Lower lobe of right lung (tissue), 2 donors: Measurements from ENCODE around the gene MELK. TPM values are rescaled to one million over a fixed set of nuclear protein-coding genes. Genes with fewer than 3 reads are reported as not detected.

ENCODE experiments used
- ATAC-seq, 2 donors: fragments of 200-7000 bp; cut with Tn5 transposase; one replicate each; pipeline ENCODE4 v1.9.1; 2020 to 2022; ENCODE audit warnings: mild to moderate bottlenecking in 2 of 2, moderate library complexity in 2 of 2
- DNase-seq: peaks from one replicate; pipeline ENCODE4 v3.0.0-alpha.2; 2020
- H3K27ac ChIP-seq: fragments of 200-600 bp; one replicate; pipeline ENCODE4 v1.8.0; 2022
- H3K27me3 ChIP-seq: fragments of 200-600 bp; one replicate; pipeline ENCODE4 v1.8.0; 2022; ENCODE audit warnings: low read depth
- H3K36me3 ChIP-seq: fragments of 200-600 bp; one replicate; pipeline ENCODE4 v1.8.0; 2022; ENCODE audit warnings: mild to moderate bottlenecking
- H3K4me1 ChIP-seq: fragments of 200-600 bp; one replicate; pipeline ENCODE4 v1.8.0; 2022
- H3K4me3 ChIP-seq: fragments of 200-600 bp; one replicate; pipeline ENCODE4 v1.8.0; 2022; ENCODE audit warnings: mild to moderate bottlenecking
- H3K9me3 ChIP-seq: fragments of 200-600 bp; one replicate; pipeline ENCODE4 v1.8.0; 2022
- intact Hi-C: fragments of 100-400 bp; cut with DNase I; formaldehyde crosslinking; loops from one replicate; pipeline ENCODE4 v1.11.0; 2022
- total RNA-seq: library from RNA; stranded (reverse); fragmentation: NEBNext Ultra II Directional; extraction: Animal tissue kit (Norgen Biotek cat#: 25700); gene quantifications from one replicate; pipeline ENCODE4 v1.2.1, GENCODE V29; 2021
- TF ChIP-seq, protein P1 (sequence below): fragments of 200-600 bp; IDR thresholded peaks from one replicate; pipeline ENCODE4 v1.8.0; 2022; ENCODE audit warnings: antibody characterized with exemption, mild to moderate bottlenecking
- donor health status: DM: no; HTN: yes; CAD: no; lungs with severe emphysema.

The MELK gene
- total RNA-seq, 1 donor from 2014 or later: 1.7 TPM

DNA sequence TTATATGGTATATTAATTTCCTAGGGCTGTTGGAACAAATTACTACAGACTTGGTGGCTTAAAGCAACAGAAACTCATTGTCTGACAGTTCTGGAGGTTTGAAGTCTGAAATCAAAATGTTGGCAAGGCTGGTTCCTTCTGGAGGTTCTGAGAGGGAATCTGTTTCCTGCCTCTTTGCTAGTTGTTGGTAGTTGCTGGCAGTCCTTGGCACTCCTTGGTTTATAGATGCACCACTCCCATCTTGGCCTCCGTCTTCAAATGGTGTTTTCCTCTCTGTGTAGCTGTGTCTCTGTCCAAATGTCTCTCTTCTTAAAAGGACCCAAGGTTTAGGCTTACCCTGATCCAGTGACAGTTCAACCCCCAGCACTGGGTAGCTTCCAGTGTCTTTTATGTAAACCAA lies 17.5 kb downstream of the MELK start:
- ATAC-seq (no peak), DNase-seq (no peak)
- H3K36me3 ChIP-seq: no peaks in the 10 kb centered on the region
- intact Hi-C loops: no loop called here
- no peaks in the 10 kb centered on the region for H3K27me3 ChIP-seq
- no peaks in the 10 kb centered on the region for H3K9me3 ChIP-seq
- no peaks in the 10 kb centered on the region for H3K4me1 ChIP-seq
- H3K27ac ChIP-seq: no peak overlapping the region
- TF ChIP-seq, protein P1, sequence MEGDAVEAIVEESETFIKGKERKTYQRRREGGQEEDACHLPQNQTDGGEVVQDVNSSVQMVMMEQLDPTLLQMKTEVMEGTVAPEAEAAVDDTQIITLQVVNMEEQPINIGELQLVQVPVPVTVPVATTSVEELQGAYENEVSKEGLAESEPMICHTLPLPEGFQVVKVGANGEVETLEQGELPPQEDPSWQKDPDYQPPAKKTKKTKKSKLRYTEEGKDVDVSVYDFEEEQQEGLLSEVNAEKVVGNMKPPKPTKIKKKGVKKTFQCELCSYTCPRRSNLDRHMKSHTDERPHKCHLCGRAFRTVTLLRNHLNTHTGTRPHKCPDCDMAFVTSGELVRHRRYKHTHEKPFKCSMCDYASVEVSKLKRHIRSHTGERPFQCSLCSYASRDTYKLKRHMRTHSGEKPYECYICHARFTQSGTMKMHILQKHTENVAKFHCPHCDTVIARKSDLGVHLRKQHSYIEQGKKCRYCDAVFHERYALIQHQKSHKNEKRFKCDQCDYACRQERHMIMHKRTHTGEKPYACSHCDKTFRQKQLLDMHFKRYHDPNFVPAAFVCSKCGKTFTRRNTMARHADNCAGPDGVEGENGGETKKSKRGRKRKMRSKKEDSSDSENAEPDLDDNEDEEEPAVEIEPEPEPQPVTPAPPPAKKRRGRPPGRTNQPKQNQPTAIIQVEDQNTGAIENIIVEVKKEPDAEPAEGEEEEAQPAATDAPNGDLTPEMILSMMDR: no peak
- H3K4me3 ChIP-seq: no peak overlapping the region

DNA sequence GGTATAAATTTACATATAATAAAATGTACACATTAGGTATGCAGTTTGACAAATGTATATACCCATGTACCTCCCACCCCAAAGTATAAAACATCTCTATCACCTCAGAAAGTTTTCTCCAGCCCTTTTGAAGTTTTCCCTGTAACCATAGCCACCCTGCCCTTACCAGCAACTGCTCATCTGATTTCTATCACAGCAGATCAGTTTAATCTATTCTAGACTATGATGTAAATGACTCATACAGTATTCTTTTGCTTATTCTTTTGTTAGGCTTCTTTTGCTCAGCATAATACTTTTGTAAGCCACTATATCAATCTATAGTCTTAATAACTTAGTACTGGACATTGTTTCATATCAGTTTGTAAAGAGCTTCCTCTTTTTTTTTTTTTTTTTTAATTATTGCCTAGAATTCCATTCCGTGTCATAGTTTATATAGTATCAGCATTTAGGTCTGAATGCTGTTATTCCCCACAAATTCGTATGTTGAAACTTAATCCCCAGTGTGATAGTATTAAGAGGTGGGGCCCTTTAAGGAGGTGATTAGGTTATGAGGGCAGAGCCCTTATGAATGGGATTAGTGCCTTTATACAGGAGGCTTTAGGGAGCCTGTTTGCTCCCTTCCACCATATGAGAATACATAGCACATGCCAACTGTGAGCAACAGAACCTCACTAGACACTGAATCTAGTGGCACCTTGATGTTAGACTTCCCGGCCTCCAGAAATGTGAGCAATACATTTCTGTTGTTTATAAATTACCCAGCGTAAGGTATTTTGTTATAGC lies 20.3 kb downstream of the MELK start:
- DNase-seq: no peak
- no peak overlapping the region for H3K4me3 ChIP-seq
- intact Hi-C loops: no loop called here
- H3K27ac ChIP-seq: no peak overlapping the region
- TF ChIP-seq, protein P1: no peak
- no peaks in the 10 kb centered on the region for H3K27me3 ChIP-seq
- ATAC-seq: no peak
- no peaks in the 10 kb centered on the region for H3K9me3 ChIP-seq
- H3K4me1 ChIP-seq: no peaks in the 10 kb centered on the region
- H3K36me3 ChIP-seq: no peaks in the 10 kb centered on the region

DNA sequence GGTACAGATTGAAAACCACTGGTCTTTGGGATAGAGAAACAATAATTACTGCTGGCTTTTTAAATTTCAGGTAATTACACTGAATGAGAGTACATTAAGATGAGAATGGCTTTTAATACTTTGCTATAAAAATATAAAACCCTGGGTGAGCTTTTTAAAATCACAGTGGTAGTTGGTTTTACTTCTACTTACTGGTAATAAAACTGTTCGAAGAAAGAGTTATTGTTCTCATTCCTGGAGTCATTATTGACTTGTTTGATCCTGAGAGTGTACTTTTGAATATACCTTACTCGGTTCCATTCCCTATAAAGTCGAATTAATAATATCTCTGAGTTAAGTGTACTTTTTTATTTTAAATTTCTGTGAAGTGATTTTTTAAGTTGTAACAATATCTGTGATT lies 21.5 kb downstream of the MELK start:
- ATAC-seq: no peak
- H3K27ac ChIP-seq: no peak overlapping the region
- no peaks in the 10 kb centered on the region for H3K36me3 ChIP-seq
- H3K4me3 ChIP-seq: no peak overlapping the region
- TF ChIP-seq, protein P1: no peak
- H3K4me1 ChIP-seq: no peaks in the 10 kb centered on the region
- H3K9me3 ChIP-seq: no peaks in the 10 kb centered on the region
- no peaks in the 10 kb centered on the region for H3K27me3 ChIP-seq
- intact Hi-C loops: no loop called here
- DNase-seq: no peak

DNA sequence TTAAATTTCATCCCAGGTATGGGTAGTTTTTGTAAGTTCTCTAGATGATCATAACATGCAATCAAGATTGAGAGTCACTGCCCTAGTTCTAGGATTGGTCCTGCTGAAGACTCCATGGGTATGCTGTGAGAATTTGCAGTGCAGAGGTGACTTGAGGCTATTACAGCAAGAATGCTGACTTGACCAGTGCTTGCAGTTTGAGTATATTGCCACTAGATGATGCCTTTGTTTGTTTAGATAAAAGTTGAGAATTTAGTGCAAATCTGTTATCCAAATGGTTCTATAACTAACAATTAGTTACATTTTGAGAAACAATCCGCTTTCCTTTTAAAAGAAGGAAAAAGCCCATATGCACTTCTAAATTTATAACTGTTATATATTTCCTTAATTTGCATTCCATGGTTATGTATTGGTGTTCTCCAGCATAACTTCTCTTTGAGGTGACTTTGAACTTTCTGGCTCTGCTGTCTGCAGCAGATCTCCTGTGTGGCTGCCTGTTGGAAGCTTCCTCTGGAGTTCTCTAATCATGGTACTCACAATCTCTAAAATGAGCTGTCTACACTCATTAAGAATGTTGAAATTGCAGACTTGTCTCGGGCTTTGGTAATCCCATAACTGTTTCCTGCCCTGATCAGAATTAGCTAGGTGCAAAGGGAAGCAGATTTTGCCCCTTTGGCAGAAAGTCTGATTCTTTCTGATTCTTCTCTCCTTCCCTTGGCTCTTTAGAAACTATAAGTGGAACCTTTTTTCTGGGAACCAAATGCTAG lies 24.9 kb downstream of the MELK start:
- Histone ChIP-seq H3K4me1 (no peaks in the 10 kb centered on the region), H3K4me3 (no peak overlapping the region), H3K27ac (no peak overlapping the region), H3K9me3 (no peaks in the 10 kb centered on the region), H3K36me3 (no peaks in the 10 kb centered on the region), H3K27me3 (no peaks in the 10 kb centered on the region)
- intact Hi-C loops: no loop called here
- ATAC-seq (no peak), DNase-seq (no peak)
- TF ChIP-seq, protein P1: peak; percentile 27

DNA sequence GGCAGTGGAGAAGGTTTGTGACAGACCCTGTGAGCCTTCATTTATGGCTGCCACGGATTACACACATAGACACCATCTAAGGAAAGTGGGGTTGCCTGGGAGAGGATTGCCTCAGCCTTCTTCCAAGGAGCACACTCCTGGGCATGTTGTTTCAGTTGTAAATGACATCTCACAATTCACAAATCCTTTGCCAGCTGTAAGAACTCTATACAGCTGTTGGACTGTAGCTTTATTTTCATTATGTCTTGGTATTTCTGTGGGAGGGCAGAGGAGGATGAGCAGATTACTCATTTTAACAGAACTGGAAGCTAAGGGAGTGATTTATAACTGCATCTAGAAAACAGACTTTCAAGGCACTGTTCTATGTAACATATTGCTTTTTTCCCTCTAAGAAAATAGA lies 25.6 kb downstream of the MELK start:
- TF ChIP-seq, protein P1: no peak
- no peak overlapping the region for H3K4me3 ChIP-seq
- no peak overlapping the region for H3K27ac ChIP-seq
- intact Hi-C loops: no loop called here
- DNase-seq (no peak), ATAC-seq (no peak)
- H3K36me3 ChIP-seq: no peaks in the 10 kb centered on the region
- no peaks in the 10 kb centered on the region for H3K9me3 ChIP-seq
- H3K27me3 ChIP-seq: no peaks in the 10 kb centered on the region
- no peaks in the 10 kb centered on the region for H3K4me1 ChIP-seq
